Suppressor macrophage treated with lipopolysaccharide for 4 hours (primary cell): ENCODE measurements around the gene DMXL2.
A peak's percentile ranks its signal among the peaks of the same experiment; 100 is the strongest.
"Not testable (repeated sequence)": the region's sequence is repeated elsewhere in the genome, so short reads cannot be mapped to it uniquely, and the experiment has no call there.

Experiments
- DNase-seq: peaks from one replicate; pipeline ENCODE4 v3.0.0-alpha.2; 2020

Gene DMXL2

DNA sequence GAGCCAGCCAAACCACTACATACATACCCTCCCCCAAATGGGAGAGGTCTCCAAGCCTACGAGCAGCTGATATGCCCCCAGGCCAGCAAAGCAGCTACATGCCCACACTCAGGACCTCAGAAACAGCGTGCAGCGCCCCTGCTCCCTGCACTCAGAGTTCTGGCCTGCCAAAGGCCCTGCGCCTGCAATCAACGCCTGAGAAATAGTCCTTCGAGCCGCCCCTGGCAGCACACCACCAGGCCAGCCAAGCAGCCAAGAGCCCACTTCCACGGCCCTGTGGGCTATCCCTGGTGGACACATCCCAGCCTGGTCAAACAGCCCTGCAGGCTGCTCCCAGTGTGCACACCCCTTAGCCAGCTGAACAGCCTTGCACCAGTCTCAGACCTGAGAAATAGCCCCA is 139.1 kb downstream of the DMXL2 start:
- no peak for DNase-seq

DNA sequence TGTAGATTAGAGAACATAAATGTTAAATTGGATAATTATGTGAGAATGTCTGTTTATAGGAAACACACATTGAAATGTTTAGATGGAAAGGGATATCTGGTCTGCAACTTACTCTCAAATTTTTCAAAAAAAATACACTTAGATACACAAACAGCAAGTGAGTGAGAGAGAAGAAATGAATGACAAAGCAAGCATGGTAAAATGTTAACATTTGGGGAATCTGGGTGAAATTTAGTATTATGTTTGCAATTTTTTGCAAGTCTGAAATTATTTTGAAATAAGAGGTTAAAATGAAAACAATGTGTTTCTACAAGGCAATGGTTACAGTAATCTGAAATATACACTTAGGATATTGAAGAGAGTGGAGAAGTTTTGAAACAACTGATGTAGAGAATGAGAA is 146.8 kb downstream of the DMXL2 start:
- DNase-seq: no peak

DNA sequence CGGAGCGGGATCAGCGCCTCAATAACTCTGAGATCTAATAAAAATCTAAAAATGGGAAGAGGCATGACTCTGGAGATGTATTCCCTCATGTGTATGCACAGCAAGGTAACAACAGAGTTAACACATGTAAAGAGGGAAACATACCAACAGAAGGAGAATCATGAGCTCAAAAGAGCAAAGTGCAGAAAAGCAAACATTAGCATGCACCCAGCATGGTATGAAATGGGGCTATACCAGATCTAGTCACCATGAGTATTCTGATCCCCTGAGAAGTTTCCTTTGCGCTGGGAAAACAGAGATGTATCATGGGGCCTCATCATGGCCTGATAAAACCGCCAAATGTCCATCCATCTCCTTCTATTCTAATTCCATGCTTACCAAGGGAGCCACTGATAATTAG is 152.1 kb downstream of the DMXL2 start:
- DNase-seq: no peak

DNA sequence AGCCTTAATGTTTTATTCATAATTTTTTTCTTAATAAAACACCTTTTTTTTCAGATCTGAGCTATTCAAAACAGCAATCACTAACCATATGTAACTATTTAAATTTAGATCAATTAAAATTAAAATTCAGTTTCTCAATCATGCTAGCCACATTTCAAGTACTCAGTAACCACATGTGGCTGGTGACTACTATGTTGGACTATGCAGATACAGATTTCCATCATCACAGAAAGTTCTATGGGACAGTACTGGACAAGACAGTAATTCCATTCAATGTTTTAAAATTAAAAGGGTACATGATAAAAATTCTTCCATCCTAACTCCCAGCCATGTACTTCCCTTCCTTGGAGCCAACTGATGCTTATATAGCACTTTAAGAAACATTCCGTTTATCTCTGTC is 161.8 kb downstream of the DMXL2 start:
- no peak for DNase-seq

DNA sequence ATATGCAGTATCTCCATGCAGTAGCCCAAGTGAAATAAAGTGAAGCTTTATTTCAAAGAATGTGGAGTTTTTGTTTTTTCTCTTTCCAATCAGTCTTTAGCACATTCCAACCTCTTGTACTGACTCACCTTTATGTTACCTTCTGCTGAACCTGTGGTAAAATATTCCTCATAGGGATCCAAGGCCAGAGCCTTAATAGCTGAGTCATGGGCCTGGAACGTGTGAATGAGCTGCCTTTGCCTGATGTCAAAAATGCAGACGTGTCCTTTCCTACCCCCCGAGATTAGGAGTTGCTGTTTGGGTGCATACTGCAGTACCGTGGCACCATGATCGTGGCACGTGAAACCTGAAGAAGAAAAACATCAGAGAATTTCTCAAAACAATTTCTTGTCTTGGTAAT is 172.6 kb downstream of the DMXL2 start:
- DNase-seq: no peak

DNA sequence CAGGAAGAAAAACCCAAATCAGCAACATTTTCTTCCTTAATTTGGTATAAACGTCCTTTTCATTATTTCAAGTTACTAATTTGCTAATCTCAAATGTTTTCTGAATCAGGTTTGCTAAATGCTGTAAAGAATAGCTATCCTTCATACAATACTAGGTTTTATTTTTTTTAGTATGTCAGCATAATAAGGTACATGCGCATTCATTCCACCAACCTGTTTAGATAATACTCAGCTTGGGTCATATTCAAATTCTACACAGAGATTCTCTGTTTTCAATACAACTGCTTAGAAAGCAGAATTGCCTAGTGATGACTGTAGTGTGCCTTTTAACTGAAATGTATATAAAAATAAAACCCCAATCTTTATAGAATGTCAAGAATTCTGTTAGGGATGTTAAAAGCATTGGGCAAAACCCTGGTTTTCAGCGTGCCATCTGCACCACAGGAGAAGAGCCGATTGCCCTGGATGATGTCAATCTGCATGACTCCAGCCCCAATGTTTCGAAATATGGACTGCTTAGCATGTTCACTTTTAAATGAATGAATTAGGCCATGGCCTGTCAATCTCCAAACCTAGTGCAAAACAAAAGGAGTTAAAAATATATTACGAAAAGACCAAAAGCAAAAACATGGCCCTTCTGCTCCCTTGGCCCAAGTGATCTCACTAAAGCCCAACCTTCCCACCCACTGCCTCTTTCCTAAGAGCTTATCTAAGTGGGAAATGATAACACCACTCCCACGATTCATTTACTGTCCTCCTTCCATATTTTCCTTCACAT is 173.8 kb downstream of the DMXL2 start:
- DNase-seq: peak; percentile 64

DNA sequence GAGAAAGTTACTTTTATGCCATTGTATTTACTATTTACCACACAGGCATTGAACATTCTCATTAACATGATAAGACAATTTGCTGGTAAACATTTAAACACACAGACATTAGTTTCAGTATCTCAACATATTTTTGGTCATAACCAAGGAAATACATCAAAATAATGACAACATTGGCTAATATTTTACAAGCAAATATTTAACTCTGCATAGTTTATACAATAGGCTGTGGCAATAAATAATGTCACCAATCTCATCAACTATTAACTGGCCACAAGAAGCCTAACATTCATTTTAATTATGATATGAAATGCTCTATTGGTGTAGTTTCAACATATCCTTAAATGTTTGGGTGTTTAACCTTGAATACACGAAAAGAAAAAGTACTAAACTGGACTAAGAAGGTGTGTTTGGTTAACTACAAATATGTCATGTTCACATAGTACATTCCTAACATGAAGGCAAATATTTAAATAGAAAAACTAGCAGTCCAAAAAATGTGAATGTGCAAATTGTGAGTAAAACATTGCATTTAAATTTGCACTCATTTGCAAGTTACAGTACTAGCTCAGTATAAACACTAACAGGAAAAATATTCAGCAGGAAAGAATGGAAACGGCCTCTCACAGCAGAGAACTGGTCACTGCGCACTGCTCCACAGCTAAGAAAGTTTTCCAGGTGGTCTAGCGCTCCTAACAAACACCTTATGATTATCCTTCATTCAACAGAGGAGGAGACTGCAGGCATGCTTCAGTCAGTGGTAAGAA is 174.5 kb downstream of the DMXL2 start:
- no peak for DNase-seq

DNA sequence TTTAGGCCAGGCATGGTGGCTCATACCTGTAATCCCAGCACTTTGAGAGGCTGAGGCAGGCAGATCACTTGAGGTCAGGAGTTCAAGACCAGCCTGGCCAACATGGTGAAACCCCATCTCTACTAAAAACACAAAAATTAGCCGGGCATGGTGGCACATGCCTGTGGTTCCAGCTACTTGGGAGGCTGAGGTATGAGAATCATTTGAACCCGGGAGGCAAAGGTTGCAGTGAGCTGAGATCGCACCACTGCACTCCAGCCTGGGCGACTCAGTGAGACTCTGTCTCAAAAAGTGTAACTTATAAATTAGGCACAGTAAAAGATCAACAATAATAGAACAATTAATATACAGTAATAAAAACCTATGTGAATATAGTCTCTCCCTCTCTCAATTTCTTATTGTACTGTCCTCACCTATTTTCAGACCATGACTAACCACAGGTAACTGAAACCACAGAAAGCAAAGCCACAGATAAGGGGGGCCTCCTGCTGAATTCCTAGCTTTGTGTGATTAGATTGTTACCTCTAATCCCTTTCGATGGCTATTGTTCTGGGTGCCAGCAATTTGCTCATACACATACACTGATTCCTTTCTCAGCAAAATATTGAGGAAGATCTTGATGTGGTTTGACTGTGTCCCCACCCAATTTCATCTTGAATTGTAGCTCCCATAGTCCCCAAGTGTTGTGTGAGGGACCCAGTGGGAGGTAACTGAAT is 176.4 kb downstream of the DMXL2 start:
- not testable (repeated sequence) for DNase-seq

DNA sequence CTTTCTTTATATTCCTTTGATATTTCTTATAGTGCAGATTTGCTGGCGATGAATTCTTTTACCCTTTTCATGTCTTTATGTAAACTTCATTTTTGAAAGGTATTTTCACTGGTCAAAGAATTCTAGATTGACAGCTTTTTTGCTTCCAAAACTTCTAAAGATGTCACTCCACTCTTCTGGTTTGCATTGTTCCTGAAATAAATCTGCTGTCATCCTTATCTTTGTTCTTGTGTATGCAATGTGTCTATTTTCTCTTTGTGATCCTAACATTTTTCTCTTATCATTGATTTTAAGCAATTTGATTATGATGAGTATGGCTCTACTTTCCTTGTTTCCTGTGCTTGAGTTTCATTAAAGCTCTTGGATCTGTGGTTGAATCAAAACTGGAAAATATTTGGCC is 177.8 kb downstream of the DMXL2 start:
- no peak for DNase-seq

DNA sequence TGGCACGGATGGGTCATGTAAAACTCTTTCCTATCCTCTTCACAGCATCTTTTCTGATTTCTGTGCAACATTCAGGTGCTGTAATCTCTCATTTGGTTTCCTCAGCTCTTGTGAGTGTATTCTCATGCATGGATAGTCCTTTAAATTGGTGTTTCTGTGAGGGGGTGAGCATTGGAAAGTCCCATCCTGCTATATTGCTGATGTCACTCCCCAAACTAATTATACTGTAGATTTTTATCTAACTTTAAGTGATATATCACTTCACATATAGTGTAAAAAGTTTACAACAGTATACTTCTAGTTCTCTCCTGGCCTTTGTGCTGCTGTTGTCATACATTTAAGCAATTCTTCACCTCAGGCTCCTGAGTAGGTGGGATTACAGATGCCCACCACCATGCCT is 178.5 kb downstream of the DMXL2 start:
- DNase-seq: no peak

DNA sequence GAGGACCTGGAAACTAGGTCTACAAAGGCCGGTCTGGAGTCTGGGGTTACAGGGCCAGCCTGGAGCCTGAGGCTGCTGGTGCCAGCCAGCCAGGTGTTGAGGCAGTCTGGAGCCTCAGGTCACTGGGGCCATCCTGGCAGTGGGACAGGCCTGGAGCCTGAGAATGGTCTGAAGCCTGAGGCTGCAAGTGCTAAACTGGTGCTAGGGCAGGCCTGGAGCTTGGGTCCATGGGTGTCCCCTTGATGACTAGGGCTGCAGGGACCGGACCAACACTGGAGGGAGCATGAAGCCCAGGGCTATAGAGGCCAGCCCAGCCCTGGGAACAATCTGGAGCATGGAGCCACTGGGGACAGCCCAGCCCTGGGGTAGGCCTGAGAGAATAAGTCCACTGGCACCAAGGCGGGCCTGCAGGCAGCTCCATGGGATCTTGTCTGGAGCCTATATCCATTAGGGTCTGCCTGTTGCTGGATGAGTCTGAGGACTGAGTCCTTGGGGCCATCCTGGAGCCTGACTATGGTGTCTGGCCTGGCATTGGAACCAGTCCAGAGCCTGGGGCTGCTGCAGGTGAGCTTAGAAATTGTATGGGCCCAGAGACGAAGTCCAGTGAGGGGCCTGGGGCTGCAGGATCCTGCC is 179.2 kb downstream of the DMXL2 start:
- DNase-seq: no peak

DNA sequence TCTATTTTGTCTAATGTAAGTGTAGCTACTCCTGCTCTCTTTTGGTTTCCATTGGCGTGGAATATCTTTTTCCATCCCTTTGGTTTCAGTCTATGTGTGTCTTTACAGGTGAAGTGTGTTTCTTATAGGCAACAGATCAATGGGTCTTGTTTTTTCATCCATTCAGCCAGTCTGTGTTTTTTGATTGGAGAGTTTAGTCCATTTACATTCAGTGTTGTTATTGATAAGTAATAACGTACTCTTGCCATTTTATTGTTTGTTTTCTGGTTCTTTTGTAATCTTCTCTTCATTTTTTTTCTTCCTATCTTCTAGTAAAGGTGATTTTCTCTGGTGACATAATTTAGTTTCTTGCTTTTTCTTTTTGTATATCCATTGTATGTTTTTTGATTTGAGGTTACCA is 184.0 kb downstream of the DMXL2 start:
- DNase-seq: no peak

DNA sequence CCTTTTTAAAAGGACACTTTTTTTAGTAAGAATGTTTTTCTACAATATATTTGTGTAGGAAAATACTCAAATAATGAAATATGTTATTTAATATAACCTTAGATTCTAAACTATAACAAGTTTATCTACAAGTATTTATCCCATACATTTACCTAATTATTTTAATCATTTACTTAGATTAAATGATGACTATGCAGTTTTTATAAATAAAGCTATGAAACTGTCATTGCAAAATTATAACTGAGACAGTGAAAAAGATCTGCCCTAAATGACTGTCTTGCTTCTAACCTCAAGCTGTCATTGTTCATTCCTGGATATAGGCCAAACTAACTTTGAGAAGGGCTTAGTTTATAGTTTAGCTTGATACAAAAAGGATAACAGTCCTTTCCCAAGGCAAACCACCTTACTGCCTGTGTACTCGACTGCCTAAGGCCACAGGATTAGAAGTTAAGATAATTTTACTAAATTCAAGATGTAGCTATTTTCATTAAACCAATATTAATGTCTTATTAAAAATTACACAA is 197.0 kb downstream of the DMXL2 start:
- no peak for DNase-seq

DNA sequence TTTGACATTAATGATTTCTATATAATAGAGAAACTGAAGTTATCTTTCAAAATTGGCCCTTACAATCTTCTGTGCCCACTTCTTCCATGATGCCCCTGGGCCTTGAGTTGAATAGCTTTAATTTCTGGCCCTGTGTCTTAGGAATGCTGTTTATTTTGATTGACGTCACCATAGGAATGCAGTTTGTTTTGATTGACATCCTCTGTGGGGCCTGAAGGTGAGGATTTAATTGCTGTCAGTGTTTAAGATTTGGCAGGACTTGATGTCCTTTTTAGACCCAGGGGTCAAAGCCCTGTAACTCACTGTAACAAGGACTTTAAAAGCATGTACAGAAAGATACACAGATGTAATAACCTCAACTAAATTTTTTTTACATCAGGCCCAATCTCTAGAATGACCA is 197.8 kb downstream of the DMXL2 start:
- DNase-seq: no peak

DNA sequence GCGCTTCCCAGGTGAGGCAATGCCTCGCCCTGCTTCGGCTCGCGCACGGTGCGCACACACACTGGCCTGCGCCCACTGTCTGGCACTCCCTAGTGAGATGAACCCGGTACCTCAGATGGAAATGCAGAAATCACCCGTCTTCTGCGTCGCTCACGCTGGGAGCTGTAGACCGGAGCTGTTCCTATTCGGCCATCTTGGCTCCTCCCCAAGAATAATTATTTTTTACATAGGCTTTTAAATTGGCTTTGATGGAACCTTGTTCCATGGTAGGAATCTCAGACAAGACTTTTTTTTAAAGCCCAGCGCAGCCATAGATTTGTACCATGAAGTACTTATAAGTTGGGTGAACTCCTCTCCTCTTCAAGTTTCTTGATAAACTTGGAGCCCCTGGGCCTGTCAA is 199.5 kb downstream of the DMXL2 start:
- DNase-seq: not testable (repeated sequence)

DNA sequence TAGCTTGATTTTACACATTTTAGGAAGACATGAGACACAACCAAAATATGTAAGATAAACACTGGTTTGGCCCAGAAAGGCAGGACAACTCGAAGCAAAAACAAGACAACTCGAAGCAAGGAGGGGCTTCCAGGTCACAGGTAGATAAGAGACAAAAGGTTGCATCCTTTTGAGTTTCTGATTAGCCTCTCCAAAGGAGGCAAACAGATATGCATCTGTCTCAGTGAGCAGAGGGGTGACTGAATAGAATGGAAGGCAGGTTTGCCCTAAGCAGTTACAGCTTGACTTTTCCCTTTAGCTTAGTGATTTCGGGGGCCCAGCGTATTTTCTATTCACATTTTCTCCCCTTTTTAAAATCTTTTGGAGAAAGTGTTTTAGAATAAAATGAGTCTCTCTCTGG is 206.4 kb downstream of the DMXL2 start:
- no peak for DNase-seq

DNA sequence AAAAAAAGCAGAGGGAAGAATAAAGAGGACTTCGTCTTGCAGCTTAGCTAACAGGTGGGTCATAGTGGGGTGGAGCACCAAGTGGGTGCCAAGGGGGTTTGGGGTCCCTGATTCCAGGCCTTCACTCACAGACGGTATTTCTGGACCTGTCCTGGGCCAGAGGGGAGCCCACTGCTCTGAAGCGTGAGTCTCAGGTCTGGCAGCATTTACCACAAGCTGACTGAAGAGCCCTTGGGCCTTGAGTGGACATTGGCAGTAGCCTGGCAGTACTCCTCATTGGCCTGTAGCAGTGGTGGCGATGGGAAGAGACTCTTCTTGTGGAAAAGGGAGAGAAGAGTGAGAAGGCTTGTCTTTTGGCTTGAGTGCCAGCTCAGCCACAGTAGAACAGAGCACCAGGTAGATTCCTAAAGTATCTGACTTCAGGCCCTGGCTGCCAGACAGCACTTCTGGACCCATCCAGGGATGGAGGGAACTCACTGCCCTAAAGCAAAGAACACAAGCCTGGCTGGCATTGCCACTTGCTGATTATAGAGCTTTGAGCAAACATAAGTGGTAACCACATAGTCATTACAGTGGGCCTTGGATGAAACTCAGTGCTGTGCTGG is 208.2 kb downstream of the DMXL2 start:
- no peak for DNase-seq

DNA sequence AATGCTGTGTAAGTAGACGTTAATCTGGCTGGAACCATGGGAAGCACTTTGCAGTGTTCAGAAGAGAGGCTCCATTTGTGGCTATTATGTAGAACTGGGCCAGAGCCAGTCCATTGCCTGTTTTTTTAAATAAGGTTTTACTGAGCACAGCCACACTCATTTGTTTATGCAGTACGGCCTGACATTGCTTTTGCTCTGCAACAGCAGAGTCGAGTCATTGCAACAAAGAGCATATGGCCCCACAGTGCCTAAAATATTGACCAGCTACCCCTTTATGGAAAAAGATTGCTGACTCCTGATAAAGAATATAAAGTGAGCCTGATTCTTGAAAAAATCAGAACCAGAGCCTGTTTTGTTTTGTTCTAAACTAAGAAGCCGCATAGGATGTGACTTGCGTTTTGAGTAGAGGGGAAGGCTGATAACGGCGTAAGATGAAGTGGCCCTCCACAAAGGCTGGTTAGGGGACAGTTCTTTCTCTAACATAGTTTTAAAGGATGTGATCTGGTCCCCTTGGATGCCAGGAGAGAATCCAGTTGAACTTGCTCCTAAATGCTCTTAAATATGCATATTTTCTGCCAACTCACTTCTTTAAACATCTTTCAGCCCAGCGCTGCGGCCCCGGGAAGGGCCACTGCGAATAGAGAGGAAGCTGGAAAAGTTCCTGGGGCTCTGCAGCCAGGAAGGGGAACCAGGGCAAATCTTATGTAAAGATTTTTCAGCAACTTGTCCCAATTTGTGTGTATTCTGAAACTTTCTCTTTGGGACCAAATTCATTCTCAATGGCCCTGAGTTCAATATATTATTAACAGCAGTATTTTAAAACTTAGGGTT is 216.7 kb downstream of the DMXL2 start:
- no peak for DNase-seq

DNA sequence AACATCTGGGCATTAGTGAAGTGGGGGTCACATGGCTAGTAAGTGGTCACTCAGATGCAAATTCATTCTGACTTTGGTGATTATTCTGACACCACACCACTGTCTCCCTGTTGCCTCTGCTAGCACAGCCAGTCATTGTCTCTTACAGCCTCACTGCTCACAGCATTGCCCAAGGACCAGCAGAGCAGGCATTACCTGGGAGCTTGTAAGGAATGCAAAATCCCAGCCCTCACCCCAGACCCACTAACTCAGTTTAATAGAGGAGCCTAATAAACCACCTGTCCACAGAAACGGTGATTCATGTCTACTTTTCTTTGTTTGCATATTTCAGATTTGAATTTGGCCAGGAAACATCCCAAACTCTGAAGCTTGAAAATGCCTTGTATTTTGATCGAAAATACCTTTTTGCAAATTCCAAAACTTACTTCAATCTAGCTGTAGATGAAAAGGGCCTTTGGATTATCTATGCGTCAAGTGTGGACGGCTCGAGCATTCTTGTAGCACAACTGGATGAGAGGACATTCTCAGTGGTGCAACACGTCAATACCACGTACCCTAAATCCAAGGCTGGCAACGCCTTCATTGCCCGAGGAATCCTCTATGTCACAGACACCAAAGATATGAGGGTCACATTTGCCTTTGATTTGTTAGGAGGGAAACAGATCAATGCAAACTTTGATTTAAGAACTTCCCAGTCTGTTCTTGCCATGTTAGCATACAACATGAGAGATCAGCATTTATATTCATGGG is 218.4 kb downstream of the DMXL2 start:
- DNase-seq: no peak

DNA sequence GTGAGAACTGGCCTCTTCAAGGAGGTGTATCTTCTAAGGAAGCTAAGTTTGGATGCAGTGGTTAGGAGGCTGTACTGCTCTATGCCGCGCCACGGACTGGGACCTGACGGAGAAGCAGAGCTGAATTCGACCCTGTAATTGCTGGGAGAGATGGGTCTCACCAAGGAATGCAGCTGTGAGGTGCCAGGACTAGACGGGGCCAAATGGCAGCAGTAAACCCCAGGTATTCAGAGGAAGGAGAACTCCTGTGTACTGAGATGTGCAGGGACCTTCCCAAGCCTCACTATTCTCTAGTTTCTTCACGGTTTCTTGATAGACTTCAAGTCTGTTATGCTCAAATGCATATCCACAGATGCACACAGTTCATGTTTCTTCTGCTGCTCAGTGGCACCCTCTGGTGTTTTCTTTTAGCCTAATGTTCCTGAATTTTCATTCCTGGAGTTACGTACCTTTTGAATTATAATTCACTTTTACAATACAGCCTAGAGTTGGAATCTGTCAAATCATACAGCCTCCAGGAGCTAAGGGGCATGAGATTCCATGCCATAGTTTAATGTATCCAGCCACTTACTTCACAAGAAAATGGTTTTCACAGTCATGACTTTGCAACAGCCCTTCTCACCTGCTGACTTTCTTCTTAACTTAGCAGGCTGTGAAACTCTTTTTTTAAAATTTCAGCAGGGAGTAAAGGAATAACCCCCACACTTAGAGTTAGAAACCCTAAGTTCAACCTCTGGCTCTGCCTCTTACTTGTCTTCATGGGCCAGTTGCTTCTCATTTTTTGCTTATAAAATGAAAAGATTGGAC is 219.3 kb downstream of the DMXL2 start:
- peak; percentile 44 for DNase-seq
